T47D (cell line): ENCODE results near the gene PLEKHM1.
"Not testable (repeated sequence)": the region's sequence is repeated elsewhere in the genome, so short reads cannot be mapped to it uniquely, and the experiment has no call there.

Experiments used
- DNase-seq, 2 experiments: peaks; one replicate each; pipeline versions ENCODE4 v3.0.0 to v3.0.0-alpha.2; 2011 to 2012; ENCODE audit warnings: low read depth in 1 of 2, low spot score in 1 of 2
- JUND ChIP-seq: IDR thresholded peaks from 2 replicates; pipeline ENCODE4 v1.6.1; 2012; ENCODE audit warnings: low read depth
- in situ Hi-C: cut with HindIII; loops from 2 replicates; pipeline ENCODE4 v1.10.0; 2016; ENCODE audit warnings: low sequenced_read_pairs, low pct_unique_long_range_greater_than_20kb

The PLEKHM1 gene

GRCh38 chr17:45472249-45472648 lies 18.3 kb downstream of the PLEKHM1 start:
- DNase-seq, in situ Hi-C loops: not testable (repeated sequence)

DNA sequence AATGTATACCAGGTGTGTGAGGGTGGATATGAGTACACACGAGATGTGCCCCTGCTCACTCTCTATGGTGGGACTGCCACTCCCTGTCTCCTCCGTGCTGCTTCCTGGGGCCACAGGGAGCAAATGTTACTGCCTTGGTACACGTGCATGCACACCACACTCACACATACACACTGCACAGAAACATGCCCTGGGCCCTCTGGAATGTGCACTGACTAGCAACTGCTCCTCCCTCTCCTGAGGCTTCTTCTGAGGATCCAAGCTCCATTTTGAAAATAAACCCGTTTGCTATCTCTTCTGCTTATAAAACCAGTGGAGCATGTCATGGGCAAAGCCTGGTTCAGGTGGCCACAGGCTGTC lies 21.3 kb downstream of the PLEKHM1 start:
- in situ Hi-C loops, result not testable (repeated sequence)

GRCh38 chr17:45468293-45469203 lies 22.0 kb downstream of the PLEKHM1 start:
- in situ Hi-C loops, result not testable (repeated sequence)
- peak; percentile 56 to 96 for DNase-seq

More for the DNA sequence above, 21.3 kb downstream of the PLEKHM1 start:
- DNase-seq, result peak in 1 of 2 experiments; percentile 12

- TF ChIP-seq JUND, result peak; percentile 38; the same call in 1 of the 2 replicates
- in situ Hi-C loops, result not testable (repeated sequence)
- DNase-seq, result peak; percentile 13 to 81
Observed at GRCh38 chr17:45461524-45462327, 28.8 kb downstream of the PLEKHM1 start.

DNA sequence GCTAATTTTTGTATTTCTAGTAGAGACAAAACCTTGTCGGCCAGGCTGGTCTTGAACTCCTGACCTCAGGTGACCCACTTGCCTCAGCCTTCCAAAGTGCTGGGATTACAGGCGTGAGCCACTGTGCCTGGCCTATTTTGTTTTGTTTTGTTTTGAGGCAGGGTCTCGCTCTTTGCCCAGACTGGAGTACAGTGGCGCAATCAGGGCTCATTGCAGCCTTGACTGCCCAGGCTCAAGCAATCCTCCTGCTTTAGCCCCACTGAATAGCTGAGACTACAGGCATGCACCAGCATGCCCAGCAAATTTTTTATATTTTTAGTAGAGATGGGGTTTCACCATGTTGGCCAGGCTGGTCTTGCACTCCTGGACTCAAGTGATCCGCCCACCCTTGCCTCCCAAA lies 30.1 kb downstream of the PLEKHM1 start:
- DNase-seq, in situ Hi-C loops: not testable (repeated sequence)

DNA sequence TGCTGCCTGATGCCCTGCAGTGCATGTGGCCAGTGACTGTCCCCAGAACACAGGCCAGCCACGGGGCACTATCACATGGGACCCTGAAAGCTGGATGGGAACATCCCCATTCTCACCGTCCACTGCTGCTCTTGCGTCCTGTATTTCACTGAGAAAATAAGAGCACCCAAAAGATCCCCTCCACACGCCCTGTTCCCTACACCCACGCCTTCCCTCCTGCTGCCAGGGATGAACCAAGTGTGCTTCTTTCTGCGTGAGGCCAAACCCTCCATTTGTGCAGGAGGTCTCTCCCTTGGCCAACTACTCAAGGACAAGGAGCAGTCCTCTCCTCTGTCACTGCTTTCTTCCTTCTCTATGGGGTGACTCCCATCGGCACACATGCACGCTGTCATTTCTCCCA lies 36.2 kb downstream of the PLEKHM1 start:
- DNase-seq, in situ Hi-C loops: not testable (repeated sequence)

- in situ Hi-C loops, result not testable (repeated sequence)
Observed at GRCh38 chr17:45453731-45454130, 36.8 kb downstream of the PLEKHM1 start.

DNA sequence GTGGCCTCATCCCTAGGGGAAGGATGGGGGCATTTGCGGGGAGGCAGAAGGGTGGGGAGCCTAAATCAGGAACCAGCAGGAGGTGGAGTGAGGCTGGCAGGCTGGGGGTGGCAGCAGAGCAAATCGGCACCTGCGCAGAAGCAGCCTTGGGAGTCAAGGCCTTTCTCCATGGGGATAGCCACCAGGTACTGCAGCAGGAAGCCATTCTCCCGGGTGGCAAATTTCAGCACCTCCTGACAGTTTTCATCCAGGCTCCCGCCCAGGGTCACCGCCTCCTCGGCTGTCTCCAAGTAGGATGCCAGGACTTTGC lies 37.3 kb downstream of the PLEKHM1 start:
- DNase-seq, in situ Hi-C loops: not testable (repeated sequence)

More at GRCh38 chr17:45453731-45454130, 36.8 kb downstream of the PLEKHM1 start:
- not testable (repeated sequence) for DNase-seq

DNA sequence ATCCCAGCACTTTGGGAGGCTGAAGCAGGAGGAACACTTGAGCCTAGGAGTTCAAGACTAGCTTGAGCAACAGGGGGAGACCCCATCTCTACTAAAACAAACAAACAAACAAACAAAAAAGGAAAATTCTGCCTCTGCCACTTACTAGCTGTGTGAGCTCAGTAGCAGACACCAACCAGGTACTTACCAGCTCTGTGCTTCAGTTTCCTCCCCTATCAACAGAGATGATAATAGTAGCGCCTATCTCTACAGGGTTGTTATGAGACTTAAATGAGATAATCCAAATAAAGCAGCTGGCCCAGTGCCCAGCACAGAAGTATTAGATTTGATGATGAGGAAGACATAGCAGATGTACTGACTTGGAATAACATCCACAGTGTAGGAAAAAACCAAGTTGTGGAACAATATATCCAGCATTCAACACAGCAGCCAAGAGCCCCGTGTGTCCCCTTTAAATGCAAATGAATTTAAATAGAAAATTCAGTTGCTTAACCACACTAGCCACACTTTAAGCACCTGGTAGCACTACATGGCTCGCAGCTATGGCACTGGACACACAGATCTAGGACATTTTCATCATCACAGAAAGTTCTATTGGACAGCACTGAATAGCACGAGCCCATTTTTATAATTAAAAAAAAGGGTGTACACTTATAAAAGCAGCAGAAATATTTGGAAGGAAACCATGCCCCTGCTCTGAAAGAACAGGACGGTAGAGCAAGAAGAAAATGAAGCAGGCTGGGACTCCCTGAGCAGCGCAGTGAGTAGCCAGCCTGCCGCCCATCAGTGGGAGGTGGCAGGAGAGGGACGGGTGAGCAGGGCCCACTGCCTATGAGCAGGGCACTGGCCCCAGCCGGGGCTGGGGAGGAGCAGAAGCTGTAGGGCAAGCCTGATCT lies 37.9 kb downstream of the PLEKHM1 start:
- DNase-seq, in situ Hi-C loops: not testable (repeated sequence)

- DNase-seq, in situ Hi-C loops: not testable (repeated sequence)
Observed at GRCh38 chr17:45451660-45452059, 38.9 kb downstream of the PLEKHM1 start.

DNA sequence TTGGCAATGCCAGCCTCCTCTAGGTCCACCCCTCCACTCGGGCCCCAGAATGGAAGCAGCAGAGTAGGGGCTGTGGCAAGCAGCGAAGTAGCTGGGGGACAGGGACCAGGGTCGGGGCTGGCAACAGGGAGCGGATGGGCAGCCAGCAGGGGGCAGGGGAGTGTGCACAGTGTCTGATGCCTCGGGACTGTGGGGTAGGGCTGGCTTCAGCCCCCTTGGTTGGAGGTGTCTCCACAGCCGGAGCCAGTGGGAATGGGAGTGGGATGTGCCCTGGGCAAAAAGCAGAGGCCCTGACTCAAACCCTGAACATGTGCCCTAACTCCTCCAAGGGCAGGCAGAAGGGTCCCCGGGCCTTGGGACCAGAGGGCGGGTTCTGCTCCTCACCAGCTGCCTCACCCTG lies 39.4 kb downstream of the PLEKHM1 start:
- DNase-seq, result no peak
- in situ Hi-C loops, result no loop called here
- no peak for TF ChIP-seq JUND

GRCh38 chr17:45449708-45450329 lies 40.7 kb downstream of the PLEKHM1 start:
- in situ Hi-C loops, DNase-seq: not testable (repeated sequence)

DNA sequence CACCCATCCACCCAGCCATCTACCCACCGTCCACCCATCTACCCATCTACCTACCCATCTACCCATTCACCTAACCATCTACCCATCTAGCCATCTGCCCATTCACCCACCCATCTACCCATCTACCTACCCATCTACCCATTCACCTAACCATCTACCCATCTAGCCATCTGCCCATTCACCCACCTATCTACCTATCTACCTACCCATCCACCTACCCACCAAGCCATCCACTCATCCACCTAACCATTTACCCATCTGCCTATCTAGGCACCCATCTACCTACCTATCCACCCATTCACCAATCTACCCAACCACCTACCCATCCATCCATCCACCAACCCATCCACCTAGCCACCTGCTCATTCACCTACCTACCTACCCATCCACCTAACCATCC lies 41.3 kb downstream of the PLEKHM1 start:
- DNase-seq, result not testable (repeated sequence)

GRCh38 chr17:45448483-45448882 lies 42.0 kb downstream of the PLEKHM1 start:
- in situ Hi-C loops, result not testable (repeated sequence)

More for the DNA sequence above, 41.3 kb downstream of the PLEKHM1 start:
- in situ Hi-C loops, result not testable (repeated sequence)

DNA sequence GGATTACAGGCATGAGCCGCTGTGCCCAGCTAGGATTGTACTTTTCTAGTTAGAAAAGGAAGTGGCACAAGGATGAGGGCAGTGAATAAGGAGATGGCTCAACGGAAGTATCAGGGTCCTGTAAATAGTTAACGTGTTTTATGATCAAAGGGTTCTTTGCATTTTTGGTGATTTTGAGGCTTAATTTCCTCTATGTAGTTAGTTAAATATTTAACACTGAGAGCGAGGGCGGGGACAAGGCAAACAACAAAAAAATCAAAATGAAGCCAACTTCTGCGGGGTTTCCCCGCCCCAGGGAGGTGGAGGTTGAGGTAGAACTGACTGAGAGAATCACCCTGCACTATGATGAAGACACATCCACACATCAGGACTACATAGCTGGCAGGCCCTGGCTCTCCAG lies 42.5 kb downstream of the PLEKHM1 start:
- in situ Hi-C loops, DNase-seq: not testable (repeated sequence)

More at GRCh38 chr17:45448483-45448882, 42.0 kb downstream of the PLEKHM1 start:
- not testable (repeated sequence) for DNase-seq

- in situ Hi-C loops, DNase-seq: not testable (repeated sequence)
Observed at GRCh38 chr17:45447650-45448049, 42.9 kb downstream of the PLEKHM1 start.
